Smooth muscle cell (in vitro differentiated cells): ENCODE measurements around the gene PARPBP. TPM values are rescaled to one million over a fixed set of nuclear protein-coding genes. Genes with fewer than 3 reads are reported as not detected.

Experiments used
- DNase-seq: peaks from one replicate; lab custom pipeline; 2025; ENCODE audit not compliant: unreplicated experiment; lab: John Stamatoyannopoulos, UW
- H2AFZ ChIP-seq: fragments of 200-600 bp; sonication (generic); 2 replicates; pipeline ENCODE4 v1.6.0; 2016; ENCODE audit warnings: antibody characterized with exemption, low read depth, mild to moderate bottlenecking
- H3F3A ChIP-seq: fragments of 200-600 bp; sonication (generic); 2 replicates; pipeline ENCODE4 v1.6.0; 2017; ENCODE audit warnings: antibody characterized with exemption, low read depth
- H3K27ac ChIP-seq: fragments of 200-600 bp; sonication (generic); 2 replicates; pipeline ENCODE4 v1.5.1; 2016; ENCODE audit warnings: low read depth, mild to moderate bottlenecking
- H3K27me3 ChIP-seq: fragments of 200-600 bp; sonication (generic); 2 replicates; pipeline ENCODE4 v1.6.1; 2016; ENCODE audit warnings: low read depth, mild to moderate bottlenecking
- H3K36me3 ChIP-seq: fragments of 200-600 bp; sonication (generic); 2 replicates; pipeline ENCODE4 v1.5.1; 2016; ENCODE audit warnings: low read depth
- H3K4me1 ChIP-seq: fragments of 200-600 bp; sonication (generic); 2 replicates; pipeline ENCODE4 v1.5.1; 2016; ENCODE audit warnings: low read depth
- H3K4me2 ChIP-seq: fragments of 200-600 bp; sonication (generic); 2 replicates; pipeline ENCODE4 v1.6.0; 2016; ENCODE audit warnings: mild to moderate bottlenecking
- H3K4me3 ChIP-seq: fragments of 200-600 bp; sonication (generic); 2 replicates; pipeline ENCODE4 v1.5.1; 2016; ENCODE audit warnings: mild to moderate bottlenecking
- H3K79me2 ChIP-seq: fragments of 200-600 bp; sonication (generic); 2 replicates; pipeline ENCODE4 v1.6.0; 2016; ENCODE audit warnings: low read depth, mild to moderate bottlenecking
- H3K9ac ChIP-seq: fragments of 200-600 bp; sonication (generic); 2 replicates; pipeline ENCODE4 v1.6.0; 2016; ENCODE audit warnings: low read depth
- H3K9me3 ChIP-seq: fragments of 200-600 bp; sonication (generic); replicated peaks from 2 replicates; pipeline ENCODE4 v1.5.1; 2016; ENCODE audit warnings: low read depth
- H4K20me1 ChIP-seq: fragments of 200-600 bp; sonication (generic); 2 replicates; pipeline ENCODE4 v1.6.0; 2016; ENCODE audit warnings: low read depth
- WGBS: methylation state at CpG from one replicate; pipeline ENCODE4 v1.1.7; 2016; ENCODE audit warnings: low lambda C conversion rate; 5-methylcytosine and 5-hydroxymethylcytosine counted together
- polyA plus RNA-seq: library from polyadenylated mRNA; unstranded; fragments of >200 nt; fragmentation: Nextera tagmentation; extraction: Ambion mirVana; gene quantifications from 2 replicates; pipeline ENCODE4 v1.2.1, GENCODE V29; 2016
- total RNA-seq: library from RNA; depleted of rRNA; stranded (reverse); fragments of >200 nt; gene quantifications from 2 replicates; pipeline ENCODE4 v1.2.3, GENCODE V29; 2014
- TF ChIP-seq, protein P1 (sequence below): fragments of 200-600 bp; sonication (generic); IDR thresholded peaks from 2 replicates; pipeline ENCODE4 v1.5.1; 2017; ENCODE audit warnings: borderline replicate concordance, mild to moderate bottlenecking, antibody characterized with exemption; ENCODE audit not compliant: insufficient read depth, poor library complexity, severe bottlenecking

PARPBP gene
- total and polyA plus RNA-seq, 2 experiments from 2014 or later: 3.7 to 7.9 TPM

DNA sequence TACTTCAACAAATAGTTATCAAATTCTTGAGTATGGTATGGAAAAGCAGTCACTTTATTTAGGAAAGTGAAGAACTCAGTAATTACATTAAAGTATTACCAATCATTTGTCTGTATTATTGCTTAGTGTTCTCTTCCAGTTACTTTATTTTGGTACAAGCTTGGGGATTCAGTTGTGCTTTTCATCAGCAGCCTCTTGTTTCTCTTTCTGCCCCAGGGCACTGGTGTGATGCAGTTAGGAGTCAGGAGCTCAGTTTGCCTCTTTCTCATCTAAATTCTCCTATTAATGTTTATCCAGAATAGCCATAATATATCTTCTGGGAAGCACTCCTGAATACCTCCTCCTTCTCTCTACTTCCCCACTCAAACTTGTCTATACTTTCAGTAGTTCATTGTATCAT lies 52.0 kb downstream of the PARPBP start:
- TF ChIP-seq, protein P1, sequence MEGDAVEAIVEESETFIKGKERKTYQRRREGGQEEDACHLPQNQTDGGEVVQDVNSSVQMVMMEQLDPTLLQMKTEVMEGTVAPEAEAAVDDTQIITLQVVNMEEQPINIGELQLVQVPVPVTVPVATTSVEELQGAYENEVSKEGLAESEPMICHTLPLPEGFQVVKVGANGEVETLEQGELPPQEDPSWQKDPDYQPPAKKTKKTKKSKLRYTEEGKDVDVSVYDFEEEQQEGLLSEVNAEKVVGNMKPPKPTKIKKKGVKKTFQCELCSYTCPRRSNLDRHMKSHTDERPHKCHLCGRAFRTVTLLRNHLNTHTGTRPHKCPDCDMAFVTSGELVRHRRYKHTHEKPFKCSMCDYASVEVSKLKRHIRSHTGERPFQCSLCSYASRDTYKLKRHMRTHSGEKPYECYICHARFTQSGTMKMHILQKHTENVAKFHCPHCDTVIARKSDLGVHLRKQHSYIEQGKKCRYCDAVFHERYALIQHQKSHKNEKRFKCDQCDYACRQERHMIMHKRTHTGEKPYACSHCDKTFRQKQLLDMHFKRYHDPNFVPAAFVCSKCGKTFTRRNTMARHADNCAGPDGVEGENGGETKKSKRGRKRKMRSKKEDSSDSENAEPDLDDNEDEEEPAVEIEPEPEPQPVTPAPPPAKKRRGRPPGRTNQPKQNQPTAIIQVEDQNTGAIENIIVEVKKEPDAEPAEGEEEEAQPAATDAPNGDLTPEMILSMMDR: no peak
- Histone ChIP-seq H3K9ac (no peak overlapping the region), H3K27ac (no peak overlapping the region), H3K4me1 (no peaks in the 10 kb centered on the region), H3K9me3 (no peaks in the 10 kb centered on the region), H3K36me3 (no peaks in the 10 kb centered on the region), H3F3A (no peaks in the 10 kb centered on the region), H4K20me1 (no peaks in the 10 kb centered on the region), H3K4me2 (no peak overlapping the region), H3K4me3 (no peak overlapping the region), H3K79me2 (no peaks in the 10 kb centered on the region), H2AFZ (peak overlapping the region; percentile 7), H3K27me3 (no peaks in the 10 kb centered on the region)
- DNase-seq: no peak

DNA sequence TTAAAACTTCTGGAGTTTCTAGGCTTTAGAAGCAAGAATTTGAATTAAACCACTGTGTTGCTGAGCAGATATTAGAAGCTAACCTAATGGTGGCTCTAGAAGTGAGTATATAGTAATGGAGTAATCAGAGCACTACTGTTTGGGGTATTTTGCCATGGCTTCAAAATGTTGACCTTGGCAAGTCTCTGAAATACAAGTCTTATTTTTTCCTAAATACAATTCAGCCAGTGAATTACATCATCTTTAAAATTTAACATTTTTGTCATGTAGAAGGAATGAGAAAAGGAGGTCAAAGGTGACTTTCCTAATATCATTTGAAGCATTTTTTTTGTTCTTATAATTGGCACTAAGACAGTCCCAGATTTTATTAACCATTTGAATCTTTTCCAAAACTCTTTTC lies 52.5 kb downstream of the PARPBP start:
- Histone ChIP-seq H2AFZ (peak overlapping the region; percentile 7), H3K9me3 (no peaks in the 10 kb centered on the region), H3K4me3 (no peak overlapping the region), H3K9ac (no peak overlapping the region), H3K36me3 (no peaks in the 10 kb centered on the region), H3K4me2 (no peak overlapping the region), H3K79me2 (no peaks in the 10 kb centered on the region), H3K27ac (no peak overlapping the region), H3K4me1 (no peaks in the 10 kb centered on the region), H3F3A (no peaks in the 10 kb centered on the region), H3K27me3 (no peaks in the 10 kb centered on the region), H4K20me1 (no peaks in the 10 kb centered on the region)
- TF ChIP-seq, protein P1: no peak
- DNase-seq: no peak

DNA sequence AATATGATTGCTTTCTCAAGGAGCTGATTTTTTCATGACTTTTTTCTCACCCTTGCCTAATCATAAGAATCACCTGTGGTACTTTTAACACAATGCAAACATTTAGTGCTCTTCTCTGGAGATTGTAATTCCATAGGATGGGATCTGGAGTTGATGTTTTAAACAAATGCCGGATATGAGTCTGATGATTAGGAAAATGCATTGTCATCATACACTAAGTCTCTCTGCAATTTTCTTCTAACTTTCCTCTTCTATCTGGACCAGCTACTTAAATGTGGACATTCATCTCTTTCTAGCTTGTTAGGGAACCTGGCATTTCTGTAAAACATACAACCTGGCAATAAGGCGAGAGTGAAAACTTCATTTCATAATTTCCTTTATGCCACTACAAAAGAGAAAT lies 54.1 kb downstream of the PARPBP start:
- TF ChIP-seq, protein P1: no peak
- no peak overlapping the region for H3K4me2 ChIP-seq
- H3K9ac ChIP-seq: no peak overlapping the region
- no peaks in the 10 kb centered on the region for H4K20me1 ChIP-seq
- no peak overlapping the region for H3K4me3 ChIP-seq
- H3F3A ChIP-seq: no peaks in the 10 kb centered on the region
- no peaks in the 10 kb centered on the region for H3K79me2 ChIP-seq
- no peaks in the 10 kb centered on the region for H3K36me3 ChIP-seq
- H3K9me3 ChIP-seq: no peaks in the 10 kb centered on the region
- no peak overlapping the region for H2AFZ ChIP-seq
- no peak overlapping the region for H3K27ac ChIP-seq
- 97% methylated on average over 2 of the region's 2 CpGs for WGBS
- no peaks in the 10 kb centered on the region for H3K4me1 ChIP-seq
- no peak for DNase-seq
- no peaks in the 10 kb centered on the region for H3K27me3 ChIP-seq

DNA sequence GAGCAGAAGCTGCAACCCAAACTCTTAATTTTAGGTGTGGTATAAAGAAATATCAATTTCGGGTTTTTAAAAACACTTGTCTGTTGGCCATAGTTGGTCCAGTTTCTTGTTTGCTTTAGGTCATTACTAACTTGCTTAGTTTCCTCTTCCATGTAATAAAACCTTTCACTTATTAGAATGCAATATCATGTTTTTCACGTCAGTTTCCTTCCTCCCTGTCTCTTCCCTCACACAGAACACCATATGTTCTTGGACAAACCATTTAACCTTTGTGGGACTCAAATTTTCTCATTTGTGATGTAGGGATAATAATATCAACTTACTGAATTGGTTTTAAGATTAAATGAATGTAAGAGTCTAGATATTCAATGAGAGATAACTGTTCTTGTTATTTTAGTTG lies 54.8 kb downstream of the PARPBP start:
- Histone ChIP-seq H3K9ac (no peak overlapping the region), H4K20me1 (no peaks in the 10 kb centered on the region), H3K36me3 (no peaks in the 10 kb centered on the region), H3K4me2 (no peak overlapping the region), H2AFZ (no peak overlapping the region), H3K79me2 (no peaks in the 10 kb centered on the region), H3K27ac (no peak overlapping the region), H3F3A (no peaks in the 10 kb centered on the region), H3K9me3 (no peaks in the 10 kb centered on the region), H3K4me1 (no peaks in the 10 kb centered on the region), H3K4me3 (no peak overlapping the region), H3K27me3 (no peaks in the 10 kb centered on the region)
- TF ChIP-seq, protein P1: no peak
- DNase-seq: no peak
- WGBS: 97% methylated on average over 2 of the region's 2 CpGs
